ENCODE measurements around the gene NDUFA11.
"Not testable (repeated sequence)": the region's sequence is repeated elsewhere in the genome, so short reads cannot be mapped to it uniquely, and the experiment has no call there.

The NDUFA11 gene

GRCh38 chr19:5863030-5863665 lies 40.4 kb downstream of the NDUFA11 start:
- no peak for FAIRE-seq
- DNase-seq (ENCODE audit: low spot score): no peak

DNA sequence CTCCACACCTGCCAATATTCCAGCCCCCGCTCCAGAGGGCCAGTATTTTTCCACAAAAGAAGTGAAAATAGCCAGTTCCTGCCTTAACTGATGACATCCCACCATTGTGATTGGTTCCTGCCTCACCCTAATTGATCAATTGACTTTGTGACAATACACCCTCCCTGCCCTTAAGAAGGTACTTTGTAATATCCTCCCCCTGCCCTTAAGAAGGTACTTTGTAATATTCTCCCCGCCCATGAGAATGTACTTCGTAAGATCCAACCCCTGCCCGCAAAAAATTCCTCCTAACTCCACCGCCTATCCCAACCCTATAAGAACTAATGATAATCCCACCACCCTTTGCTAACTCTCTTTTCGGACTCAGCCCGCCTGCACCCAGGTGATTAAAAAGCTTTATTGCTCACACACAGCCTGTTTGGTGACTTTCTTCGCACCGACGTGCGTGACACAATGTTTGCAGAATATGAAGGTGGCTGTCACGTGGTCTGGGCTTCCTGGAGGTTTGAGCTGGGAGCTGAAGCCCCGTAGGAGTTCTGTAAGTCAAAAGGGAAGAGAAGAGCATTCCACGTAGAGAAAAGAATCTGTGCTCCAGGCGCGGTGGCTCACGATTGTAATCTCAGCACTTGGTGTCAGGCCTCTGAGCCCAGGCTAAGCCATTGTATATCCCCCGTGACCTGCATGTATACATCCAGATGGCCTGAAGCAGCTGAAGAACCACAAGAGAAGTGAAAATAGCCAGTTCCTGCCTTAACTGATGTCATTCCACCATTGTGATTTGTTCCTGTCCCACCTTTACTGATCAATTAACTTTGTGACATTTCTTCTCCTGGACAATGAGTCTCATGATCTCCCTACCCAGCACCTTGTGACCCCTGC lies 46.1 kb downstream of the NDUFA11 start:
- DNase-seq (ENCODE audit: low spot score) (no peak), FAIRE-seq (no peak)

DNA sequence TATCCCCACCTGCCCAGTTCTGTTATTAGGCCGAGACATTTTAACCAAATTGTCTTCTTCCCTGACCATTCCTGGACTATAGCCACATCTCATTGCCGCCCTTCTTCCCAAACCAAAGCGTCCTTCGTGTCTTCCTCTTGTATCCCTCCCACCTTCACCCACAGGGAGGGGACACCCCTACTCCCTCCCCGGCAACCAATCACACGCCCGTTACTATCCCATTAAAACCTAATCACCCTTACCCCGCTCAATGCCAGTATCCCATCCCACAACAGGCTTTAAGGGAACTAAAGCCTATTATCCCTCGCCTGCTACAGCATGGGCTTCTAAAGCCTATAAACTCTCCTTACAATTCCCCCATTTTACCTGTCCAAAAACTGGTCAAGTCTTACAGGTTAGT lies 48.4 kb downstream of the NDUFA11 start:
- DNase-seq (ENCODE audit: low spot score); FAIRE-seq: not testable (repeated sequence)

DNA sequence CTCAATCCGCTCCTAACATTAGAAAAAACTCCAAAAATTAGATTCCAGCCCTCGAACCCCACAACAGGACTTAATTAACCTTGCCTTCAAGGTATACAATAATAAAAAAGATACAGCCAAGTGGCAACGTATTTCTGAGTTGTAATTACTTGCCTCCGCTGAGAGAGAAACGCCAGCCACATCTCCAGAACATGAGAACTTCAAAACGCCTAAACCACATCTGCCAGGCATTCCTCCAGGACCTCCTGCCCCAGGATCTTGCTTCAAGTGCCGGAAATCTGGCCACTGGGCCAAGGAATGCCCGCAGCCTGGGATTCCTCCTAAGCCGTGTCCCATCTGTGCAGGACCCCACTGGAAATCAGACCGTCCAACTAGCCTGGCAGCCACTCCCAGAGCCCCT lies 49.5 kb downstream of the NDUFA11 start:
- DNase-seq (ENCODE audit: low spot score); FAIRE-seq: not testable (repeated sequence)

- no peak for DNase-seq (ENCODE audit: low spot score)
- no peak for FAIRE-seq
Observed at GRCh38 chr19:5851302-5851701, 52.3 kb downstream of the NDUFA11 start, which contains the start of gene FUT3. FUT3 (minus strand) TSS chr19:5851449.

- DNase-seq (ENCODE audit: low spot score) (no peak), FAIRE-seq (no peak)
Observed at GRCh38 chr19:5850743-5851293, 52.8 kb downstream of the NDUFA11 start.

GRCh38 chr19:5850189-5850588 lies 53.4 kb downstream of the NDUFA11 start:
- FAIRE-seq: no peak

GRCh38 chr19:5848621-5849020 lies 55.0 kb downstream of the NDUFA11 start:
- not testable (repeated sequence) for DNase-seq (ENCODE audit: low spot score); FAIRE-seq

More at GRCh38 chr19:5850189-5850588, 53.4 kb downstream of the NDUFA11 start:
- DNase-seq (ENCODE audit: low spot score): no peak

- not testable (repeated sequence) for DNase-seq (ENCODE audit: low spot score); FAIRE-seq
Observed at GRCh38 chr19:5847846-5848245, 55.7 kb downstream of the NDUFA11 start.
